SKM-1 (cell line): ENCODE data around the gene GJD3.
"Not testable (repeated sequence)": the region's sequence is repeated elsewhere in the genome, so short reads cannot be mapped to it uniquely, and the experiment has no call there.

Experiments
- DNase-seq: peaks from one replicate; lab custom pipeline; 2025; ENCODE audit not compliant: unreplicated experiment; lab: John Stamatoyannopoulos, UW

Gene GJD3

DNA sequence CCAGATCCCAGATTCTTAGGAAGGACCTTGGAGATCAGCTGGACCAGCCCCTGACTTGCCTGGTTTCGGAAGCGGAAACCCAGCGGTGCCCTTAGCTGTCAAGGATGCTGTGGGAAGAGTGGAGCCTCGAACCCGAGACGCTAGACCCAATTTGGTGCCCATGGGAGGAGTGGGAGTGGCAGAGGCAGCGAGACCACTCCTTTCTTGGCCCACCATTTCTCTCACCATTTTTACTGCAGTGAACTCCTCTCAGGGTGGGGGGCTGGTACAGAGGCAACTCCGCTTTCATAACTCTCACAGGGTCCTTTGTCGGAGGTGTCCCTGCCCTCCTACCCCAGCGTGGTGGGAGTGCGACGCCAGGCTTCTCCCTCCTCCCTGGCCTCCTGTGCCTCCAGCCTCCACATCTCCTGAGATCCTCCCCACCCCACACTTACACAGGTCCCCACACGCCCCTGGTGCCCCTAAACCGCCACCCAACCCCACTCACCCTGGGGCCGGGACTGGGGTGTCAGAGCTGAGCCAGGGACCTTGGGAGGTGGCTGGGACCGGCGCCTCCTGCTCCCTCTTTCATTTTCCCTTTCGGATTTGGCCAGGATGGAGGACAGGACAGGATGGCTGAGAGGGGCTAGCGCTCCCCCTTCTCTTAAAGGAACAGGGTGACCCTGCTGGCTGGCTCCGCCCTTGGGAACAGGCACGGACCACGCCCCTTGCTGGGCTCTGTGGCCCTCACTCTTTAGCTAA lies at the start of gene GJD3:
Gene GJD3, minus strand, starts transcription at position 617 of the 741 bp plus-strand sequence. CDS start 922 bp downstream, outside the sequence.
- DNase-seq = no peak

- DNase-seq = not testable (repeated sequence)
Measured at GRCh38 chr17:40414312-40414711, 49.8 kb upstream of the GJD3 start.

- no peak for DNase-seq
Measured at GRCh38 chr17:40412880-40413279, 48.3 kb upstream of the GJD3 start.

DNA sequence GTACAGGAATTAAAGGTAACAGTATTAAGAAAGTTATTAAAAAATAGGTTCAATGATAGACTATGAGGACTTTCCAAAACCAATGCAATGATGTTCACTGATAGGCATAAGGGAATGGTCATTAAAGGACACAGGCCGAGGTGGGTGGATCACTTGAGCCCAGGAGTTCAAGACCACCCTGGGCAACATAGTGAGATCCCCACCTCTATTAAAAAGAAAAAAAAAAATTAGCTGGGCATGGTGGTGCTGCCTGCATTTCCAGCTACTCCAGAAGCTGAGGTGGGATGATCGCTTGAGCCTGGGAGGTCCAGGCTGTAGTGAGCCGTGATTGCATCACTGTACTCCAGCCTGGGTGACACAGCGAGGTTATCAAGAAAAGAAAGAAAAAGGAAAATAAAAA lies 47.3 kb upstream of the GJD3 start:
- DNase-seq = no peak

DNA sequence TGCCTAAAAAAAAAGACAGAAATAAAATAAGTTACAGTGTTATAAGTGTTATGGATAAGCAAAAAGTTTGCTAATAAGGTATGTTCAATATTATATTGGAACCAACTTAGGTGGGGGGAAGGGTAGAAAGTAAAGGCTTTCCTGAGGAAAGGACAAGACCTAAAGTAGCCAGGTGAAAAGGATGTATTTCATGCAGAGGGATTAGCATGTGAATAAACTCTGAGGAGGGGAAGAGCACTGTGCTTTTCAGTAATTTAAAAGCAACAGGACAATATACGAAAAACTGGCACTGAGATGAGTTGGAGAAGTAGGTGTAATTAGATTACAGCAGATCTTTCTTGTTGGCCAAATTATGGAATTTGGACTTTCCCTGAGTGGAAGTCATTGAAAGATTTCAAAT lies 45.5 kb upstream of the GJD3 start:
- no peak for DNase-seq

- DNase-seq = not testable (repeated sequence)
Measured at GRCh38 chr17:40409540-40409939, 45.0 kb upstream of the GJD3 start.

GRCh38 chr17:40407460-40407859 lies 42.9 kb upstream of the GJD3 start:
- no peak for DNase-seq

DNA sequence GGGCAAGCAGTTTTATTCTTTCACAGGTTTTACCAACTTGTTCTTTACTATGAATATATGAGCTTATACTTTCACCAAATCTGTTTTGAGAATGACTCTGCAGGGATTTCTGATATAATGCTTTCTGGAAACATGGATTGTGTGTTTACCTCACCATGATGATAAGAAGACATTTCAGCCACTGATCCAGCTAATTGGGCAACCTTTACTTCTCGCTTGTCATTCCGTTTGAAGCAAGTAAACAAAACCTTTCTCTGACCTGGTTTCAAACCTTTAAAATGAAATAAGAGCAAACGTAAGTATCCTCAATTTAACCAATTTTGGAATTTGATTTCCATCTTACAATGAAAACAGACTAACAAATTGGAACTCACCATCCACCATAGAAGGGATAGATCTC lies 39.5 kb upstream of the GJD3 start:
- DNase-seq = no peak

DNA sequence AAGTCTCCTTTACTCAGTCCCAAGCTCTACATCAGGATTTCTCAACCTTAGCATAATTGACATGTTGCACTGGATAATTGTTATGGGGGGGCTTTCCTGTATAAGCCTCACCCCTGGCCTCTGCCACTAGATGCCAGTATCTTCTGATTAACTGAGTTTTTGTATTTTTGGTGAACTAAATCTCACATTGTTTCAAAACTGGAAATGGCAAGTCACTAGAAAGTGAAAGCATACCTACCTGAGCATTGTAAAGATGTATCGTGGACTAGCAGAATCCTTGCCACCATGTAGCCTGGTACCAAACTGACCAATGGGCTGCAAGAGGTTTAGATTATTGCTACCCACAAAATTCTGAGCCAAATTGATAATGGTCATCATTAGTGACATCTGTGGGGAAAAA lies 38.1 kb upstream of the GJD3 start:
- no peak for DNase-seq

DNA sequence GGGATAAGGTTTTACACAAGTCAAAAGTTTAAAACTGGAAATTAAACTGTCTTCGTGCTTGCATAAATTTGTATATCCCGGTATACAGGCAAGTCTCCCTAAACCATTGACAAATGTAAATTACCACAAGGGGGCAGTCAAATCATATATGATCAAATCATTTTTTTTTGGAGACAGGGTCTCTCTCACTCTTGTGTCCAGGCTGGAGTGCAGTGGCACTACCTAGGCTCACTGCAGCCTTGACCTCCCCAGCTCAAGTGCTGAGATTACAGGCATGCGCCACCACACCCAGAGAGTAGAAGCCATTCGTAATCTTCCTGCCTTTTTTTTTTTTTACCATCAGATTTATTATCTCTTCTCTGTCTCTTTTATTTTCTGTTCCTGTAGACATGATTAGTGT lies 34.6 kb upstream of the GJD3 start:
- DNase-seq = no peak

GRCh38 chr17:40386555-40386954 lies 22.0 kb upstream of the GJD3 start:
- DNase-seq = not testable (repeated sequence)

GRCh38 chr17:40382251-40382650 lies 17.7 kb upstream of the GJD3 start:
- no peak for DNase-seq

GRCh38 chr17:40378966-40379365 lies 14.4 kb upstream of the GJD3 start:
- DNase-seq = no peak

- DNase-seq = no peak
Measured at GRCh38 chr17:40377832-40378231, 13.3 kb upstream of the GJD3 start.

GRCh38 chr17:40376541-40376940 lies 12.0 kb upstream of the GJD3 start:
- DNase-seq = not testable (repeated sequence)

GRCh38 chr17:40375786-40376185 lies 11.2 kb upstream of the GJD3 start:
- not testable (repeated sequence) for DNase-seq

DNA sequence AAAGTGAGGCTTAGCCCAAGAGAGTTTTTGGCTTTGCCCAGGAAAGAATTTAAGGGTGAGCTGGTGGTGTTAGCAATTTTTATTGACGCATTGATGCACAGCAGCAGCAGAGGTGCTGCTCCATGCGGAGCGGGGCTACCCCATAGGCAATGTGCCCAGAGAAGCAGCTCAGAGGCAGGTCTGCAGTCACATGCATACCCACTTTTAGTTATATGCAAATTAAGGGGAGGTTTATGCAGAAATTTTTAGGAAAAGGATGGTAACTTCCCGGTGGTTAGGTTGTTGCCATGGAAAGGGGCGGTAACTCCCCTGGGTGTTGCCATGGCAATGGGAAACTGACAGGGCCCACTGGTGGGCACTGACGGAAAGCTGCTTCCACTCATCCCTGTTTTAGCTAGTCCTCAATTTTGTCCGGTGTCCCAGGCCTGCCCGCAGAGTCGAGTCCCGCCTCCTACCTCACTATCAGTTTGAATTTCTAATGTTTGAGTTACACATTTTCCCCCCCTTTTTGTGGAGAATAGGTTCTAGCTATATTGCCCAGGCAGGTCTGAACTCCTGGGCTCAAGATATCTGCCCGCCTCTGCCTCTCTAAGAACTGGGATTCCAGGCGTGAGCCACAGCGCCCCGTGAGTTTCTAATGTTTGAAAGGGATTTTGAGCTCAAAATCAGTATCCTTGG lies 10.4 kb upstream of the GJD3 start:
- no peak for DNase-seq

DNA sequence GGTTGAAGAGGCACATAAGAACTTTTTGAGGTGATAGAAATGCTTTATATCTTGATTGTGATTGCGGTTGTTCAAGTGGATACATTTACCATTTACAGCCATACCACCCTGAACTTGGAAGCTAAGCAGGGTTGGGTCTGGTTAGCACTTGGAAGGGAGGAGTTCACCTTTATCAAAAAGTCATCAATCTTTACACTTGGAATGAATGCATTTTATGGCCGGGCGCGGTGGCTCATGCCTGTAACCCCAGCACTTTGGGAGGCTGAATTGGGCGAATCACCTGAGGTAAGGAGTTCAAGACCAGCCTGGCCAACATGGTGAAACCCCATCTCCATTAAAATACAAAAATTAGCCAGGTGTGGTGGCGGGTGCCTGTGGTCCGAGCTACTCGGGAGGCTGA lies 9.5 kb upstream of the GJD3 start:
- DNase-seq = no peak

DNA sequence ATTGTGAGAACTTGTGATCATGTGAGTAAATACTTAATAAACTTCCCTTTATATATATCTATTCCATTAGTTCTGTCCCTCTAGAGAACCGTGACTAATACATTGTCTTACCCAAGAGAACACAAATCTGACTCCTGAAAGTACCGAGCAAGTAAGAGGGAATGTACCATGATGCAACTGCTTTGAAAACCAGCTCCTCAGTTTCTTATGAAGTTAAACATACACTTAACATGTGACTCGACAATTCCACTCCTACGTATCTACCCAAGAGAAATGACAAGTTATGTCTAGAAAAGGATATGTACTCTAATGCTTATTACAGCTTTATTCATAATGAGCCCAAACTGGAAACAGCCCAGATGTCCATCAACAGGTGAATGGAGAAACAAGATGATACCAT lies 8.8 kb upstream of the GJD3 start:
- DNase-seq = no peak

DNA sequence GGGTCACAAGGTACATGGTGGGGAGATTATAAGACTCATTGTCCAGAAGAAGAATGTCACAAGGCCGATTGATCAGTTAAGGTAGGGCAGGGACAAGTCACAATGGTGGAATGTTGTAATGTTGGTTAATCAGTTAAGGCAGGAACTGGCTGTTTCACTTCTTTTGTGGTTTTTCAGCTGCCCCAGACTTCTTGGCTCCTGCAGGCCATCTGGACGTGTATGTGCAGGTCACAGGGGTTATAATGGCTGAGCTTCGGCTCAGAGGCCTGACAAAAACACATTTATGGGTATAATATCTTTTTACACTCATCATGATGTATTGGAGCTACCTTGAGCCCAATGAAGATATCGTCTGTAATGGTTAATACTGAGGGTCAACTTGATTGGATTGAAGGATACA lies 8.1 kb upstream of the GJD3 start:
- DNase-seq = not testable (repeated sequence)

GRCh38 chr17:40372031-40372430 lies 7.5 kb upstream of the GJD3 start:
- no peak for DNase-seq

DNA sequence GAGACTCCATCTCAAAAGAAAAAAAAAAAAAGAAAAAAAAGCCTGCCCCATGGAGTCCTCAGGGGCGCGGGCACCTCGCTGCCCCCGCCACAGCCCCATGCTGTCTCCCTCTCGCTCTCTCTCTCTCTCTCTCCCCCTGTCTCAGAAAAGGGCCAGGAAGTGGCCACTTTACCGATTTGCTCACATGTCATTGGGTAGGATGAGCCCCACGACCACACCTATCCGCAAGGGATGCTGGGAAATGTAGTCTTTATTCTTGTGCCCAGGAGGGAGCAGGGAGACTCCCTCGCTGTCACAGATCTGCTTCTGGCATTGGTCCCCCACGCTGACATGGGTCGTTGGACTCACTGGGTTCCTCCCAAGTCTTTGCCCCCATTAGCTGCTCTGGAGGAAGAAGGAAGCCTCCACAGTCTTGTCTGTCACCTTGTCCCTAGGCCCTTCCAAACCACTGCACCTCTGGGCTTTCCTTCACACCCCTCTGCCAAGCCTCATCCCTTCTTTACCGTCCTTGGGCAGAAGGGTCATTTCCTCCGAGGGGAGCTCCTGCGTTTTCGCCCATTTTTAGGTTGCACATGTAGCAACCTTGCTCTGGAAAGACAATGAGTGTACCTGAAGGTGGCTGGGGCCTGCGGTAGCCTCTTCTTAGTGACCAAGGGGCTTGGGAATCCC lies 6.9 kb upstream of the GJD3 start:
- no peak for DNase-seq
